Eye (tissue), 1 donor: Measurements from ENCODE around the gene IL6.
"Not testable (repeated sequence)": the region's sequence is repeated elsewhere in the genome, so short reads cannot be mapped to it uniquely, and the experiment has no call there.

Experiments used
- DNase-seq: peaks from one replicate; pipeline ENCODE4 v3.0.0-alpha.2; 2015

IL6 gene

GRCh38 chr7:22726907-22727713 lies at the start of gene IL6:
Gene IL6 (plus strand): TSS chr7:22727200. CDS start chr7:22727263, 63 bp downstream.
- peak; percentile 73 for DNase-seq

DNA sequence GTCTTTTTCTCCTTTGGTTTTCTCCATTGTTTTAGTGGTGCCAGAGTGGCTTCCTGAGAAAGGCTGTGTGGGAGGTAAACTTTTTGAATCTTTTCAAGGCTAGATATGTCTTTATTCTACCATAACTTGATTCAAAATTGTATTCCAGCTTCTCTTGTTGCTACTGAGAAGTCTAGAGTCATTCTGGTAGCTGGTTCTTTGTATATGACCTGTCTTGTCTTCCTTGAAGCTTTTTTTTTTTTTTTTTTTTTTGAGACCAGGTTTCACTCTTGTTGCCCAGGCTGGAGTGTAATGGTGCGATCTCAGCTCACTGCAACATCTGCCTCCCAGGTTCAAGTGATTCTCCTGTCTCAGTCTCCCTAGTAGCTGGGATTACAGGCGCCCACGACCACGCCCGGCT lies 49.7 kb upstream of the IL6 start:
- not testable (repeated sequence) for DNase-seq

GRCh38 chr7:22677680-22678079 lies 49.3 kb upstream of the IL6 start:
- DNase-seq, result no peak

- no peak for DNase-seq
Measured at GRCh38 chr7:22680482-22680911, 46.5 kb upstream of the IL6 start.

- DNase-seq, result no peak
Measured at GRCh38 chr7:22681312-22681711, 45.7 kb upstream of the IL6 start.

GRCh38 chr7:22681852-22682657 lies 44.9 kb upstream of the IL6 start:
- no peak for DNase-seq

- no peak for DNase-seq
Measured at GRCh38 chr7:22683379-22683778, 43.6 kb upstream of the IL6 start.

DNA sequence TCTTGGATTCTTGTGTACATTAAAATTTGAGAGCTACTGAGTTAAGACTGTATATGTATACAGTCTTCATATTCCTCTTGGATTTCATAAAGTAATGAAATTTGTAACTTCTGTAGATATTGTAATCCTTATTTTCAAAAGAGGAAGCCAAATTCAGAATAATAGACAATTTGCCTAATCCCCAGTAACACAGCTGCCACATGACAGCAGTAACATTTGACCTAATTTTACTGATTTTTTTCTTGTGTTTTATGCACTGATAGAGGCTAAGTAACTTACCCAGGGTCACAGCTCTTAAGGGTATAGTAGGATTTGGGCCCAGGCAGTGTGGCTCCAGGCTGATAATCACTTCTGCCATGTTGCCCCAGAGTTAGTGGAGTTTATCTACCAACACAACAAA lies 40.4 kb upstream of the IL6 start:
- DNase-seq, result no peak

- DNase-seq, result no peak
Measured at GRCh38 chr7:22688084-22688483, 38.9 kb upstream of the IL6 start.

DNA sequence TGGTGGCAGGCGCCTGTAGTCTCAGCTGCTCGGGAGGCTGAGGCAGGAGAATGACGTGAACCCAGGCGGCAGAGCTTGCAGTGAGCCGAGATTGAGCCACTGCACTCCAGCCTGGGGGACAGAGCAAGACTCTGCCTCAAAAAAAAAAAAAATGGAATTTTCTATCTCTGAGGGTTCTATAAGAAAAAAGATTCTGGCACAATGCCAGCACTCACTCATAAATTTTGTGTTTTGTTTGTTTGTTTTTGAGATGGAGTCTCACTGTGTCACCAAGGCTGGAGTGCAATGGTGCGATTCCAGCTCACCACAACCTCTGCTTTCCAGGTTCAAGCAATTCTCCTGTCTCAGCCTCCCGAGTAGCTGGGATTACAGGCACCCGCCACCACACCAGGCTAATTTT lies 38.1 kb upstream of the IL6 start:
- not testable (repeated sequence) for DNase-seq

- no peak for DNase-seq
Measured at GRCh38 chr7:22694597-22695207, 32.3 kb upstream of the IL6 start.

DNA sequence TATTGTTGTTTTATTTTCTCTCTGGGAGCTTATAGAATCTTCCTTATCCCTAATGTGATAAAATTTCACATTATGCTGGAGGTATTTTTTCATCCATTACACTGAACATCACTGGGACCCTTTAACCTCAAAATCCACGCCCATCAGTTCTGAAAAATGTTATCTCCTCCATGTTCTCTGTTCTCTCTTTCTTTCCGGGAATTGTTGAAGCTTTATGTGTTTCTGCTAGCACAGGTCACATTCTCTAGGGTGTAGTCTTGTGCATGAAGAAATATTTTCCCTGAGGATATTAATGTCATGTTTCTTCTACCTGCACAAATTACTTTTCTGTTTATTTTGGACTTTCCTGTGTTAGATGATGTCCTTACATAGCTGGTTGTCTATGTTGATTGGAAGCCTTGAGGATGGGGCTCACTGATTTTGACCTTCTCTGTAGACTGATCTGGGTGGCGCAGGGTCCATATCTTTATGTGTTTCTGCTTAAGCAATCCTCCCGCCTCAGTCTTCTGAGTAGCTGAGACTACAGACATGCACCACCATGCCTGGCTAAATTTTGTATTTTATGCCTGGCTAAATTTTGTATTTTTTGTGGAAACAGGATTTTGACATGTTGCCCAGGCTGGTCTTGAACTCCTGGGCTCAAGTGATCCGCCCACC lies 31.4 kb upstream of the IL6 start:
- DNase-seq, result no peak

DNA sequence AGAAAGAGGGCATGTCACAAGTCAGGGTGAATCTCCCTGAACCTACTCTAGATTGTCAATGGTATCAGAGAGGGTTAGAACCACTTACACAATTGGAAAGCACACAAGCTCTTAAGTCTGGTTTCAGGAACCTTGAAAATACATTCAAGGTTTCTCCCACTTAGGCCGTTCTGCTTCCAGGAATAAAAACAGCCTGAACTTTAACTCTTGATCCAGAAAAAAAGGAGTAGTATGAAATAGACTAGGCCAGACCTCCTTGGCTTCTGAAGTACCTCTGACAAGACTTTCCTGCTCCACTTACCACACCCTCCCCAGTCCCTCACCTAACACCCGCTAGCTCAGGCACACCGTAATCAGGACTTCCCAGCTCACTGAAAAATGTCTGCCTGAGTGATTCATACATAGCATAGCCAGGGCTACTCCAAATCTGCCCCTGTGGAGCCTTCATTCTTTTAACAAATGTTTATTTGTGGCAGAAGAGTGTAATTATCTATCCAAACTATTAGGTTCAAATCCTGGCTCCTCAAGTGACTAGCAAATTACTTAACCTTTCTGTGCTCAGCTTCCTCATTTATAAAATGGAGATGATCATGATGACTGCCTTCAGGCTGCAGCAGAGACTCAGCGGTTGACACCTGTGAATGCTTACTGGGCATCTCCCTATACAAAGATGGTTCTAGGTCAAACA lies 30.3 kb upstream of the IL6 start:
- no peak for DNase-seq

- no peak for DNase-seq
Measured at GRCh38 chr7:22697322-22697859, 29.6 kb upstream of the IL6 start.

DNA sequence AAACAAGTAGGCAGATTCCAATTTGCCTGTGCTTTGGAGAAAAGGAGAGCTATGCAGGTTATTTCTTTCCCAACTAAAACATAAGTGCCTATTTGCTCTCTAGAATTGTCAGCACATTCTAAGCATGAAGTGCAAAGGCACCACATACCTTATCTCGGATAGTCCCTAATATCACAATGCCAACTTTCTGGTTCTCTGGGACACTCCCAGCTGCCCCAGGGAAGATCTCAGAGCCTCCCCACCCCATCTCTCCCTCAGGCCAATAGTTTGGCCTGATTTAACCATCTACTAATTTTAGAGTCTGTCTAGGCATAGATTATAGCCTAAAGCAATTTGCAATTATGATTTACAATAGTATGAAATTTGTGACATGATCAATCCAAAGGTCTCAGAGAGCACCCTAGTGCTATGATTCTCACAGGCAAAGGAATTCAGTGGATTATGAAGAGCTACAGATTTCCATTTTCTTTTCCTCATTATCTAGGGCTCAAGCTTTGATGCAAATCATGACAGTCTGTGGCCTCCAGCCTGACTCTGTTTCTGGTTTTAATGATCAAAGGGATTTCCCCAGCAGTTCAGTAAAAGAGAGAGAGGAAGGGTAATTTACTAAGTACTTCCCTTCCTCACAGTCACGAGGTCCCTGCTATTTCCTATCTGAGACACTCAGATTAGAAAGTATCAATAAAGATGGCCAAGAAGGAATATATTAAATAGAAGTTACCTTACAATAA lies 29.0 kb upstream of the IL6 start:
- no peak for DNase-seq

DNA sequence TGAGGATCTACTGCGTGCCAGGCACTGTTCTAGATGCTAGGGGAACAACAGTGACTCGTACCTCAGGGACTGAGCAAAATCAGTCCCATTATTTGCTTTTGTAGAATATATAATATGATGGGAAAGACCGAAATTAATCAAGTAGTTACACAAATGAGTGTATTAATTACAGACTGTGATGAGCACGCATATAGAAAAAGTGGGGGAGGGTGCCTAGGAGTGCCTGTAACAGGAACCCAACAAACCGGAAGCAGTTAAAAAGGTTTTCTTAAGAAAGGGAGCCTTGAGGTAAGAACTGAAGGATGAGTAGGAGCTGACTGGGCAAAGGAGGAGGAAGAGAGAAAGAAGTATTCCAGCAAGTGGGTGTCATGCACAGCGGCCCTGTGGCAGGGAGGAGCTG lies 28.2 kb upstream of the IL6 start:
- DNase-seq, result no peak

GRCh38 chr7:22700559-22701002 lies 26.4 kb upstream of the IL6 start:
- DNase-seq, result no peak

- DNase-seq, result no peak
Measured at GRCh38 chr7:22702516-22702915, 24.5 kb upstream of the IL6 start.

DNA sequence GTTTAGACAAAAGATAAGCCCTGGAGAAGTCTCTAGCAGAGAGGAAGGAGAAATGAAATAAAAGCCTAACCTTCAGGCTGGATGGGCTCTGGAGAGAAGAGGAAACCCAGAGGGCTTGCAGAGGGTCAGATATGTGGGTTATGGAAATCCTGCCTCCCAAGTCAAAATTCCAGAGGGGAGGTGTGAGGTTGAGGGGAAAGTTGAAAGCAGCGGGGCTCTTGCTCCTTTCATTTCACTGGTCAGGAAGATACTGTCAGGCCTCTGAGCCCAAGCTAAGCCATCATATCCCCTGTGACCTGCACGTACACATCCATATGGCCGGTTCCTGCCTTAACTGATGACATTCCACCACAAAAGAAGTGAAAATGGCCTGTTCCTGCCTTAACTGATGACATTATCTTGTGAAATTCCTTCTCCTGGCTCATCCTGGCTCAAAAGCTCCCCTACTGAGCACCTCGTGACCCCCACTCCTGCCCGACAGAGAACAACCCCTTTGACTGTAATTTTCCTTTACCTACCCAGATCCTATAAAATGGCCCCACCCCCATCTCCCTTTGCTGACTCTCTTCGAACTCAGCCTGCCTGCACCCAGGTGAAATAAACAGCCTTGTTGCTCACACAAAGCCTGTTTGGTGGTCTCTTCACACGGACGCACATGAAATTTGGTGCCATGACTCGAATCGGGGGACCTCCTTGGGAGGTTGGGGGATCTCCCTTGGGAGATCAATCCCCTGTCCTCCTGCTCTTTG lies 23.7 kb upstream of the IL6 start:
- DNase-seq, result not testable (repeated sequence)

- not testable (repeated sequence) for DNase-seq
Measured at GRCh38 chr7:22703978-22704610, 22.9 kb upstream of the IL6 start.
